ENCODE data around the gene FBXL17. TPM values are rescaled to one million over a fixed set of nuclear protein-coding genes. Genes with fewer than 3 reads are reported as not detected.

The FBXL17 gene
- total and polyA plus RNA-seq, 4 donors: 2.1 to 14.1 (median 6.3) TPM

GRCh38 chr5:108260858-108261170, 121.1 kb downstream of the FBXL17 start (continued):
- TF ChIP-seq REST (IDR thresholded peaks at IDR 0.05) (no peak), HNF4G (IDR thresholded peaks at IDR 0.05) (no peak), FOXA1 (IDR thresholded peaks at IDR 0.05) (no peak), FOXA2 (IDR thresholded peaks at IDR 0.05) (no peak), JUND (IDR thresholded peaks at IDR 0.05) (no peak)

- H3K4me3 ChIP-seq (ENCODE audit: low read depth in 1 of 3, low read length in 3 of 3): no peak overlapping the region
- no peak for TF ChIP-seq REST (IDR thresholded peaks at IDR 0.05)
- no peak for TF ChIP-seq HNF4G (IDR thresholded peaks at IDR 0.05)
- peak; percentile 96 for TF ChIP-seq CTCF (IDR thresholded peaks at IDR 0.05; ENCODE audit: low read depth, low read length, missing input control)
- peak; percentile 99 for TF ChIP-seq RAD21 (IDR thresholded peaks at IDR 0.05)
- no peak for TF ChIP-seq FOXA2 (IDR thresholded peaks at IDR 0.05)
- TF ChIP-seq TAF1 (conservative IDR thresholded peaks at IDR 0.05): no peak
- DNase-seq (ENCODE audit: low spot score): peak; percentile 76
- H3K27me3 ChIP-seq (ENCODE audit: control insufficient read depth in 4 of 4, insufficient read depth in 4 of 4, low read length in 3 of 4): no peaks in the 10 kb centered on the region
- no peak overlapping the region for H3K27ac ChIP-seq (ENCODE audit: low read depth in 1 of 2, low read length in 2 of 2)
- no peaks in the 10 kb centered on the region for H3K9me3 ChIP-seq (ENCODE audit: control insufficient read depth in 4 of 4, low read length in 3 of 4)
- 42% methylated on average over 8 of the region's 8 CpGs for WGBS
- H3K4me1 ChIP-seq (ENCODE audit: control insufficient read depth in 4 of 4, insufficient read depth in 4 of 4, low read length in 3 of 4): peaks cover 0 to 18% (median 0%) of the 10 kb centered on the region in 4 donors
- no peak overlapping the region for H3K9ac ChIP-seq (ENCODE audit: low read depth in 1 of 2, low read length in 2 of 2)
- no peaks in the 10 kb centered on the region for H3K36me3 ChIP-seq (ENCODE audit: control insufficient read depth in 4 of 4, insufficient read depth in 3 of 4, low read depth in 1 of 4, low read length in 3 of 4)
Observed at GRCh38 chr5:108260117-108260857, 121.6 kb downstream of the FBXL17 start.

GRCh38 chr5:108259306-108259705, 122.6 kb downstream of the FBXL17 start:
- H3K4me3 ChIP-seq (ENCODE audit: low read depth in 1 of 3, low read length in 3 of 3): no peak overlapping the region
- H3K27me3 ChIP-seq (ENCODE audit: control insufficient read depth in 4 of 4, insufficient read depth in 4 of 4, low read length in 3 of 4): no peaks in the 10 kb centered on the region
- no peak overlapping the region for H3K27ac ChIP-seq (ENCODE audit: low read depth in 1 of 2, low read length in 2 of 2)
- H3K36me3 ChIP-seq (ENCODE audit: control insufficient read depth in 4 of 4, insufficient read depth in 3 of 4, low read depth in 1 of 4, low read length in 3 of 4): no peaks in the 10 kb centered on the region
- H3K9ac ChIP-seq (ENCODE audit: low read depth in 1 of 2, low read length in 2 of 2): no peak overlapping the region
- DNase-seq (ENCODE audit: low spot score): no peak
- 46% methylated on average over 1 of the region's 1 CpG for WGBS
- peaks cover 0 to 15% (median 0%) of the 10 kb centered on the region in 4 donors for H3K4me1 ChIP-seq (ENCODE audit: control insufficient read depth in 4 of 4, insufficient read depth in 4 of 4, low read length in 3 of 4)
- TF ChIP-seq FOXA2 (IDR thresholded peaks at IDR 0.05) (no peak), SP1 (IDR thresholded peaks at IDR 0.05) (no peak), HNF4A (conservative IDR thresholded peaks at IDR 0.05) (no peak), TAF1 (conservative IDR thresholded peaks at IDR 0.05) (no peak), MAX (IDR thresholded peaks at IDR 0.05) (no peak), NR2F2 (IDR thresholded peaks at IDR 0.05) (no peak), FOXA1 (IDR thresholded peaks at IDR 0.05) (no peak), JUND (IDR thresholded peaks at IDR 0.05) (no peak), RAD21 (IDR thresholded peaks at IDR 0.05) (no peak), YY1 (IDR thresholded peaks at IDR 0.05) (no peak), CTCF (IDR thresholded peaks at IDR 0.05; ENCODE audit: low read depth, low read length, missing input control) (no peak)
- no peaks in the 10 kb centered on the region for H3K9me3 ChIP-seq (ENCODE audit: control insufficient read depth in 4 of 4, low read length in 3 of 4)

All from liver (tissue), 9 donors.